A673 (cell line): ENCODE data around the gene TNFSF8.

Source experiments
- CTCF ChIP-seq: fragments of 300-800, 200-600 bp; sonication (generic); conservative IDR thresholded peaks from 2 replicates; pipeline ENCODE4 v1.5.1; 2017; ENCODE audit warnings: low read depth, mild to moderate bottlenecking, antibody characterized with exemption, low read length, moderate library complexity, mixed read lengths
- EZH2 ChIP-seq: fragments of 200-600 bp; sonication (generic); IDR thresholded peaks from 2 replicates; pipeline ENCODE4 v1.6.1; 2017; ENCODE audit warnings: borderline replicate concordance, low read depth, mild to moderate bottlenecking, mixed read lengths, antibody characterized with exemption, low read length; ENCODE audit not compliant: poor library complexity, severe bottlenecking

GRCh38 chr9:114913217-114913616, 17.2 kb downstream of the TNFSF8 start:
- TF ChIP-seq CTCF (no peak), EZH2 (no peak)
